Gastroesophageal sphincter (tissue), 3 donors: ENCODE data around the gene PIK3R1.

ENCODE experiments used
- CTCF ChIP-seq, 4 experiments: fragments of 200-600 bp in 2 of 4; fragments of 450-650 bp in 2 of 4; sonication (generic) in 1 of 4; IDR thresholded peaks; one replicate each; pipeline ENCODE4 v1.5.1; 2017 to 2019; ENCODE audit warnings: antibody characterized with exemption in 4 of 4, mild to moderate bottlenecking in 2 of 4, moderate library complexity in 2 of 4
- EP300 ChIP-seq: sonication (generic); formaldehyde crosslinking; IDR thresholded peaks from one replicate; pipeline ENCODE4 v1.6.1; 2017; ENCODE audit warnings: antibody characterized with exemption, mild to moderate bottlenecking
- POLR2A ChIP-seq, 2 donors: fragments of 450-650 bp; IDR thresholded peaks; one replicate each; pipeline ENCODE4 v1.6.1; 2017; ENCODE audit warnings: antibody characterized with exemption in 2 of 2, mild to moderate bottlenecking in 2 of 2, moderate library complexity in 1 of 2

- TF ChIP-seq CTCF (IDR thresholded peaks at IDR 0.05) (no peak), EP300 (no peak), POLR2A (IDR thresholded peaks at IDR 0.05) (no peak)
These were observed 12.1 kb downstream of the PIK3R1 start for GRCh38 chr5:68227532-68228160.
